Activated naive CD8-positive, alpha-beta T cell treated with anti-CD3 and anti-CD28 coated beads, Interleukin-2, amount 50 U/mL, for 24 hours (primary cell): ENCODE measurements around the gene ING2.

Experiments used
- ATAC-seq: fragments of 150-1000 bp; cut with Tn5 transposase; one replicate; pipeline ENCODE4 v1.10.0; 2021
- DNase-seq: peaks from one replicate; pipeline ENCODE4 v3.0.0; 2021
- H3K27ac Mint-ChIP-seq: one replicate; pipeline ENCODE4 v1.8.0; 2021; ENCODE audit warnings: mild to moderate bottlenecking, mixed read lengths
- H3K27me3 Mint-ChIP-seq: one replicate; pipeline ENCODE4 v1.8.0; 2021; ENCODE audit warnings: mixed read lengths
- H3K36me3 Mint-ChIP-seq: one replicate; pipeline ENCODE4 v1.8.0; 2021; ENCODE audit warnings: low read depth, mixed read lengths
- H3K4me1 Mint-ChIP-seq: one replicate; pipeline ENCODE4 v1.8.0; 2021; ENCODE audit warnings: mixed read lengths
- H3K4me3 Mint-ChIP-seq: one replicate; pipeline ENCODE4 v1.8.0; 2021; ENCODE audit warnings: mild to moderate bottlenecking, moderate library complexity, mixed read lengths
- H3K9me3 Mint-ChIP-seq: one replicate; pipeline ENCODE4 v1.8.0; 2021; ENCODE audit warnings: mixed read lengths

ING2 gene

GRCh38 chr4:183508697-183509335 is 4.0 kb downstream of the ING2 start:
- Mint-ChIP-seq H3K36me3 (peaks cover 25% of the 10 kb centered on the region), H3K4me1 (peaks cover 16% of the 10 kb centered on the region), H3K27ac (no peak overlapping the region), H3K9me3 (no peaks in the 10 kb centered on the region), H3K27me3 (no peaks in the 10 kb centered on the region), H3K4me3 (no peak overlapping the region)
- DNase-seq (no peak), ATAC-seq (no peak)

GRCh38 chr4:183515411-183515810 is 10.6 kb downstream of the ING2 start:
- no peak overlapping the region for H3K4me3 Mint-ChIP-seq
- ATAC-seq: no peak
- no peak overlapping the region for H3K27ac Mint-ChIP-seq
- H3K27me3 Mint-ChIP-seq: no peaks in the 10 kb centered on the region
- H3K4me1 Mint-ChIP-seq: peaks cover 4% of the 10 kb centered on the region
- no peak for DNase-seq
- no peaks in the 10 kb centered on the region for H3K9me3 Mint-ChIP-seq
- peaks cover 20% of the 10 kb centered on the region for H3K36me3 Mint-ChIP-seq

DNA sequence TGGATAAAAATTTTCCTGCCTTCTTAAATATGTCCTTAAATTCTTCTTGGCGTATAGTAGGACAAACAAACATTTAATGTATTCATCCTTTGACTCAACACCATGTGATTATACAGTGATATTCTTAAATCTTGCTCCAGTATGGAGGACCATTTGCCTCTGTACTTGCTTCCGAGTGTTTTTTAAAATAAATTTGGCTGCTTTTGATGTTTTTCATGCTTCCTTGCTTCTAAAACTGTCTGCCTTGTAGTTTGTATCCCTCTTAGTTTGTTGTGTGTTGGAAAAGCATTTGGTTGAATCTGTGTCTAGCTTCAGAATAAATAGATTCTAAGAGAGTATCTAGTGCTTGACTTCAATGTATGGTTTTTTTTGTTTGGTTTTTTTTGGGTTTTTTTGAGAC is 12.3 kb downstream of the ING2 start:
- DNase-seq (no peak), ATAC-seq (no peak)
- no peak overlapping the region for H3K4me3 Mint-ChIP-seq
- H3K9me3 Mint-ChIP-seq: no peaks in the 10 kb centered on the region
- peaks cover 7% of the 10 kb centered on the region for H3K36me3 Mint-ChIP-seq
- no peaks in the 10 kb centered on the region for H3K27me3 Mint-ChIP-seq
- no peak overlapping the region for H3K27ac Mint-ChIP-seq
- H3K4me1 Mint-ChIP-seq: no peaks in the 10 kb centered on the region

DNA sequence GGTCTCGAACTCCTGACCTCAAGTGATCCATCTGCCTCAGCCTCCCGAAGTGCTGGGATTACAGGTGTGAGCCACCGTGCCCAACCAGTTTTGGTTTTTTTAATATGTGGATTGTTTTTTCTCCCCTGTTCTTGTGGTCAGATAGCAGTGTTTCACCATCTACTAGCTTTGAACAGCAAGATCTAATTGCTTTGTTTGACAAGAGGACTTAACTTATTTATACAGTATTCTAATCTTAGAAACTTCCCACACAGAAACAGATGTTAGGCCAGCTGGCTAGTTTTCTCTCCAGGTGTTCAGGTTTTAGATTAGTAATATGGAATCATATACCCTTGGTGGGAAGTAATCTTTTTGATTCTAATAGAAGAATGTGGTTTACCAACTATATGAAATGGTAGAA is 12.9 kb downstream of the ING2 start:
- Mint-ChIP-seq H3K9me3 (no peaks in the 10 kb centered on the region), H3K4me1 (no peaks in the 10 kb centered on the region), H3K27ac (no peak overlapping the region), H3K4me3 (no peak overlapping the region), H3K36me3 (peaks cover under 1% of the 10 kb centered on the region), H3K27me3 (peaks cover 3% of the 10 kb centered on the region)
- DNase-seq (no peak), ATAC-seq (no peak)

DNA sequence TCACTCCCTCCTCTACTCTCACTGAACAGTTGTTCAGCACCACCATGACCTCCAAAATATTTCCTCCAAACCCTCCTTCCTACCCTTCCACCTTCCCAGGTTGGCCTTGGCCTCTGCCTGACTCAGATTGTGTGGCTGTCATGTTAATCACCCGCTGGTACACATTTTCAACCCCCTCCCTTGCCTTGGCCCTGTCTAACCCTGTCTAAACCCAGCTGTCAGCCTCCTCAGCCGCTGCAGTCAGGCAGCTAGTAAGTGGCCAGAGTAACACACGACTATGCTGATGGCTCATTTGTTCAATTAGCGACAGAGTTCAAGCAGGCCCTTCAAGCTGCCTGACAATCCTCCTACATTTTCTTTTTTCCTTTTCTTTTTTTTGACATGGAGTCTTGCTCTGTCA is 18.0 kb downstream of the ING2 start:
- ATAC-seq: no peak
- Mint-ChIP-seq H3K4me1 (no peaks in the 10 kb centered on the region), H3K27ac (no peak overlapping the region), H3K9me3 (no peaks in the 10 kb centered on the region), H3K36me3 (no peaks in the 10 kb centered on the region), H3K4me3 (no peak overlapping the region), H3K27me3 (peaks cover 10% of the 10 kb centered on the region)
- DNase-seq: no peak

DNA sequence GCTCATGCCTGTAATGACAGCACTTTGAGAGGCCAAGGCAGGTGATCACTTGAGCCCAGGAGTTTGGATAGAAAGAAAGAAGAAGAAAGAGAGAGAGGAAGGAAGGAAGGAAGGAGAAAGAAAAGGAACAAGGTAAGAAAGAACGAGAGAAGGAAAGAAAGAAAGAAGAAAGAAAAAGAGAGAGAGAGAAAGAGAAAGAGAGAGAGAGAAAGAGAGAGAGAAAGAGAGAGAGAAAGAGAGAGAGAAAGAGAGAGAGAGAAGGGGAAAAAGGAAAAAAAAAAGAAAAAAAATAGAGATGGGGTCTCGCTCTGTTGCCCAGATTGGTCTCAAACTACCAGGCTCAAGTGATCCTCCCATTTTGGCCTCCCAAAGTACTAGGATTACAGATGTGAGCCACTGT is 22.5 kb downstream of the ING2 start:
- no peak for ATAC-seq

GRCh38 chr4:183532821-183533220 is 28.0 kb downstream of the ING2 start:
- Mint-ChIP-seq H3K36me3 (no peaks in the 10 kb centered on the region), H3K27ac (no peak overlapping the region), H3K9me3 (no peaks in the 10 kb centered on the region), H3K27me3 (peaks cover 21% of the 10 kb centered on the region), H3K4me1 (no peaks in the 10 kb centered on the region), H3K4me3 (no peak overlapping the region)
- DNase-seq: no peak
- ATAC-seq: no peak

More for the DNA sequence above, 22.5 kb downstream of the ING2 start:
- H3K9me3 Mint-ChIP-seq: no peaks in the 10 kb centered on the region
- DNase-seq: no peak
- no peaks in the 10 kb centered on the region for H3K4me1 Mint-ChIP-seq
- no peak overlapping the region for H3K4me3 Mint-ChIP-seq
- H3K27ac Mint-ChIP-seq: no peak overlapping the region
- peaks cover 27% of the 10 kb centered on the region for H3K27me3 Mint-ChIP-seq
- H3K36me3 Mint-ChIP-seq: no peaks in the 10 kb centered on the region

DNA sequence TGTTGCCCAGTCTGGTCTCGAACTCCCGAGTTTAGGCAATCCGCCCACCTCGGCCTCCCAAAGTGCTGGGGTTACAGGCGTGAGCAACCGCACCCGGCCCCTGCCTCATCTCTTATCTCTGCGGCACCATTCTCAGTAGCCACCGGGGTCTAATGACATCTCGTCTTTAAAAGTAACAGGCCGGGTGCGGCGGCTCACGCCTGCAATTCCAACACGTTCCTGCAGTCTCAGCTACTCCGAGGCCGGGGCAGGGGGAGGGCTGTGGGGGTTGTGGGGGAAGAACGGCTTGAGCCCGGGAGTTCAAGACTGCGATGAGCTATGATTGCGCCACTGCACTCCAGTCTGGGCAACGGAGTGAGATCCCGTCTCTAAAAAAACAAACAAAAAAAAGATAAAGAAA is 28.8 kb downstream of the ING2 start:
- H3K9me3 Mint-ChIP-seq: no peaks in the 10 kb centered on the region
- DNase-seq (no peak), ATAC-seq (no peak)
- H3K27ac Mint-ChIP-seq: no peak overlapping the region
- no peaks in the 10 kb centered on the region for H3K36me3 Mint-ChIP-seq
- H3K4me1 Mint-ChIP-seq: no peaks in the 10 kb centered on the region
- H3K27me3 Mint-ChIP-seq: peaks cover 18% of the 10 kb centered on the region
- no peak overlapping the region for H3K4me3 Mint-ChIP-seq

DNA sequence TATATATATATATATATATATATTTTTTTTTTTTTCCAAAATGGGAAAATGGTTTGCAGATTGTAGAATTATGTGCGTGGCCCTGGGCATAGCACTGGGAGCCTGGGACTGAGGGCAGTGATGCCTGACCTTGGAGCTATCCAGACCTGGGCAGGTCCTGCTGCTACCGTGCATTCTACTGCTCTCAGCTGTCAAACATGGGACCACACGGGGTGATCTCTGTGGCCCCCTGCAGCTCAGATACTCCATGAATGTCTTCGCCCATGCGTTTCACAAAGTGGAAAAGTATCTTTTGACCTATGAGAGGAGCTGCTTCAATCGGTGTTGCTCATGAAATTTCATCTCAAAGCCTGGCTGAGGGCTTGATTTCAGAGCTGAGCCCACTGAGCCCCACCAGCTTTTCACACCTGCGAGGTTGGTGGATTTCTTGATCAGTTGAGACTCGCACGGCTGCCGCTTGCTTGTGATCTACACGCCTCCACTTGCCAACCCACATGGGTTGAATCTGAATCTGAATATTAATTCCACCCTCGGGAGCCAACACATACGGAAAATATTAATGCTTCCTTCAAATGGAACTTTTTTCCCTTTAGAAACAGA is 35.7 kb downstream of the ING2 start:
- H3K9me3 Mint-ChIP-seq: peaks cover 13% of the 10 kb centered on the region
- H3K27ac Mint-ChIP-seq: no peak overlapping the region
- ATAC-seq (no peak), DNase-seq (no peak)
- H3K36me3 Mint-ChIP-seq: peaks cover 4% of the 10 kb centered on the region
- H3K4me1 Mint-ChIP-seq: no peaks in the 10 kb centered on the region
- no peak overlapping the region for H3K4me3 Mint-ChIP-seq
- peaks cover 14% of the 10 kb centered on the region for H3K27me3 Mint-ChIP-seq

DNA sequence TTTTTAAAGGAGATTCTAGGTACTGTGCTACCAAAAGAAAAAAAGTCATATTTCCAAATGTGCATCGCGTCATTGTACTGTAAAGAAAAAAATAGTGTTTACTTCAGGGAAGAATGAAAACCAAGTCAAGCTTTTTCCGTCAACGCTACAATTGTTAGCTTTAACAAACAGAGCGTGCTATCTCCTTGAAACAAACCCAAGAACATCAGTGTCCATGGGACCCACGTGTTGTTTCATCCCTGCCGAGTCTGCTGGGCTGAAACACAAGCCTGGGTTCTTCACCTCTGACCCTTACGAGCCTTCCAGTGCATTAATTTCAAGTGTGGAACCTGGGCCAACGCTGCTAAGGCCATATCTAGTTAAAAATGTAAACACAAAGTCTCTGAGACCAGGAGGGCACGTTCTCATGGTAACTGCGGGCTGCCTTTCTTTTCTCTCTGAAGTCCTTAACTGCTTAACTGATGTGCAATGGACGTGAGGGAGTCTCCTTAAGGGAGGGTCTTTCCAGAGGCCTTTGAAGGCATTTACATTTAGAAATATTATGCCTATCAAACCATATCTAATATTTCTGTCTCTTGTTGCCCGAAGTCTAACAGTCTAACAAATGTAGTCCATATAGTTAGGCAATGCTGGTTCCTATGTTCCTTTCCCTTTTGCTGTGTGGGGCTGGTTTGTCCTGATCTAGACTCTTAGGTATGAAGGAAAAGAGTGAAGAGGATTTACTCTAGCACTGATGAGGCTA is 36.3 kb downstream of the ING2 start:
- no peak for ATAC-seq

DNA sequence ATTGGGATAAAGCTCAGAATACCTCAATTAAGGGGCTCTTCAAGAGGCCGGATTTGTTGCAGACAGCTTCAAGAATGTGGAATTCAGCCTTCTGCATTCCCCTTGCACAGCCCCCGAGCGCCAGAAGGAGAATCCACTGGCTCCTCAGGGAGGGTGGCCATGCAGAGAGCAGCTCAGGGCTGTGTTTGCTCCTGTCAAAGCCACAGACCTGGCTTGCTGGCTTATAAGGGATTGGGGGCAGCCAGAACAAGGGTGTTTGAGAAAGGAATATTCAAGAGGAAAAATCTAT is 36.8 kb downstream of the ING2 start:
- DNase-seq: no peak
- Mint-ChIP-seq H3K9me3 (peaks cover 13% of the 10 kb centered on the region), H3K27ac (no peak overlapping the region), H3K36me3 (peaks cover 5% of the 10 kb centered on the region), H3K4me3 (no peak overlapping the region), H3K27me3 (peaks cover 21% of the 10 kb centered on the region), H3K4me1 (no peaks in the 10 kb centered on the region)
- no peak for ATAC-seq

More for the DNA sequence above, 36.3 kb downstream of the ING2 start:
- Mint-ChIP-seq H3K4me1 (no peaks in the 10 kb centered on the region), H3K4me3 (no peak overlapping the region), H3K27me3 (peaks cover 15% of the 10 kb centered on the region), H3K9me3 (peaks cover 13% of the 10 kb centered on the region), H3K36me3 (peaks cover 4% of the 10 kb centered on the region), H3K27ac (no peak overlapping the region)
- DNase-seq: no peak

- H3K4me3 Mint-ChIP-seq: no peak overlapping the region
- no peak overlapping the region for H3K27ac Mint-ChIP-seq
- peaks cover 6% of the 10 kb centered on the region for H3K36me3 Mint-ChIP-seq
- peaks cover 23% of the 10 kb centered on the region for H3K27me3 Mint-ChIP-seq
- H3K4me1 Mint-ChIP-seq: no peaks in the 10 kb centered on the region
- ATAC-seq (no peak), DNase-seq (no peak)
- peaks cover 13% of the 10 kb centered on the region for H3K9me3 Mint-ChIP-seq
Observed at GRCh38 chr4:183543435-183543834, 38.6 kb downstream of the ING2 start.

- peaks cover 29% of the 10 kb centered on the region for H3K27me3 Mint-ChIP-seq
- H3K4me3 Mint-ChIP-seq: no peak overlapping the region
- DNase-seq (no peak), ATAC-seq (no peak)
- no peaks in the 10 kb centered on the region for H3K4me1 Mint-ChIP-seq
- H3K9me3 Mint-ChIP-seq: peaks cover 13% of the 10 kb centered on the region
- H3K27ac Mint-ChIP-seq: no peak overlapping the region
- peaks cover 6% of the 10 kb centered on the region for H3K36me3 Mint-ChIP-seq
Observed at GRCh38 chr4:183544109-183544508, 39.3 kb downstream of the ING2 start.

GRCh38 chr4:183546376-183546775 is 41.5 kb downstream of the ING2 start:
- no peaks in the 10 kb centered on the region for H3K4me1 Mint-ChIP-seq
- ATAC-seq: no peak
- DNase-seq: no peak
- H3K4me3 Mint-ChIP-seq: no peak overlapping the region
- peaks cover 6% of the 10 kb centered on the region for H3K36me3 Mint-ChIP-seq
- no peak overlapping the region for H3K27ac Mint-ChIP-seq
- H3K27me3 Mint-ChIP-seq: peaks cover 30% of the 10 kb centered on the region
- peaks cover 13% of the 10 kb centered on the region for H3K9me3 Mint-ChIP-seq

DNA sequence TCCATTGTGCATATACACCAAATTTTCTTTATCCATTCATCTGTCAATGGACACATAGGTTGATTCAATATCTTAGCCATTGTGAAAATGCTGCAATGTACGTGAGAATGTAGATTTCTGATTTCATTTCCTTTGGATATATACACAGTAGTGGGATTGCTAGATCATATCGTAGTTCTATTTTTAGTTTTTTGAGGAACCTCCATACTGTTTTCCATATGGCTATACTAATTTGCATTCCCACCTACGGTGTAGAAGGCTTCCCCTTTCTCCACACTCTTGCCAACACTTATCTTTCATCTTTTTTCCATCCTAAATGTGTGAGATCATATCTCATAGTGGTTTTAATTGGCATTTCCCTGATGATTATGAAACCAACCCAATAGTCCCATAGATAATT is 43.4 kb downstream of the ING2 start:
- H3K27ac Mint-ChIP-seq: no peak overlapping the region

More for the DNA sequence above, 43.4 kb downstream of the ING2 start:
- no peak for ATAC-seq
- Mint-ChIP-seq H3K36me3 (peaks cover 6% of the 10 kb centered on the region), H3K27me3 (peaks cover 30% of the 10 kb centered on the region), H3K9me3 (peaks cover 17% of the 10 kb centered on the region), H3K4me3 (no peak overlapping the region), H3K4me1 (no peaks in the 10 kb centered on the region)
- no peak for DNase-seq
